K562 (cell line): ENCODE results near the gene DPY30. TPM values are rescaled to one million over a fixed set of nuclear protein-coding genes. Genes with fewer than 3 reads are reported as not detected.

Experiments
- CEBPG ChIP-seq, 3 experiments: fragments of 200-800 bp in 1 of 3; sonication (Bioruptor generic) in 1 of 3; sonication (generic) in 1 of 3; formaldehyde crosslinking in 1 of 3; IDR thresholded peaks in 2 of 3; conservative IDR thresholded peaks in 1 of 3; 2 replicates each; pipeline versions ENCODE4 v1.6.1 to v1.8.0; 2016 to 2022; ENCODE audit warnings: missing compliant biosample characterization in 2 of 3, missing genetic modification characterization in 2 of 3, mild to moderate bottlenecking in 1 of 3, missing genetic modification reagents in 1 of 3
- ESRRA ChIP-seq: fragments of 450-650 bp; IDR thresholded peaks from 2 replicates; pipeline ENCODE4 v1.6.1; 2014; ENCODE audit warnings: low read depth, mild to moderate bottlenecking, moderate library complexity, borderline replicate concordance
- FOXA1 ChIP-seq: fragments of 450-650 bp; IDR thresholded peaks from 2 replicates; pipeline ENCODE4 v1.6.1; 2016; ENCODE audit warnings: mild to moderate bottlenecking, borderline replicate concordance
- HDAC6 ChIP-seq: IDR thresholded peaks from 2 replicates; pipeline ENCODE4 v1.6.1; 2012; ENCODE audit warnings: low read depth, mild to moderate bottlenecking, control low read depth, inconsistent platforms, low read length, moderate library complexity
- HOXB6 ChIP-seq: fragments of 250-450 bp; sonication (Bioruptor Pico); IDR thresholded peaks from 2 replicates; pipeline ENCODE4 v1.5.1; 2022; ENCODE audit warnings: mild to moderate bottlenecking, borderline replicate concordance
- LEF1 ChIP-seq: fragments of 450-650 bp; IDR thresholded peaks from 2 replicates; pipeline ENCODE4 v1.6.1; 2016; ENCODE audit warnings: mild to moderate bottlenecking
- MTA2 ChIP-seq: fragments of 450-650 bp; IDR thresholded peaks from 2 replicates; pipeline ENCODE4 v1.6.1; 2016; ENCODE audit warnings: low read depth
- MTA3 ChIP-seq: fragments of 450-650 bp; formaldehyde crosslinking; IDR thresholded peaks from 2 replicates; pipeline ENCODE4 v1.6.1; 2017; ENCODE audit warnings: mild to moderate bottlenecking, borderline replicate concordance
- POLR2AphosphoS5 ChIP-seq: IDR thresholded peaks from 2 replicates; pipeline ENCODE4 v1.6.1; 2011; ENCODE audit warnings: mild to moderate bottlenecking, low read depth, low read length, moderate library complexity; ENCODE audit not compliant: control insufficient read depth, insufficient read depth
- PRMT5 ChIP-seq: sonication (generic); formaldehyde crosslinking; IDR thresholded peaks from 2 replicates; pipeline ENCODE4 v1.5.0; 2020; ENCODE audit warnings: missing genetic modification reagents
- RBM34 ChIP-seq: fragments of 200-400 bp; formaldehyde crosslinking; IDR thresholded peaks from 2 replicates; pipeline ENCODE4 v1.6.1; 2018; ENCODE audit warnings: low read length, borderline replicate concordance; ENCODE audit not compliant: insufficient read depth
- RFX7 ChIP-seq: fragments of 250-450 bp; sonication (Bioruptor Pico); IDR thresholded peaks from 2 replicates; pipeline ENCODE4 v1.5.1; 2021; ENCODE audit warnings: mild to moderate bottlenecking
- SIN3A ChIP-seq, 2 experiments: fragments of 150-350 bp in 1 of 2; IDR thresholded peaks; 2 replicates each; pipeline ENCODE4 v1.6.1; 2011 to 2016; ENCODE audit warnings: borderline replicate concordance in 2 of 2, low read depth in 2 of 2, low read length in 2 of 2, mild to moderate bottlenecking in 2 of 2, moderate library complexity in 2 of 2; ENCODE audit not compliant: control insufficient read depth in 1 of 2
- SRSF1 ChIP-seq: fragments of 200-400 bp; formaldehyde crosslinking; IDR thresholded peaks from 2 replicates; pipeline ENCODE4 v1.6.1; 2017; ENCODE audit warnings: mild to moderate bottlenecking, low read depth, low read length, moderate library complexity
- ZEB2 ChIP-seq: fragments of 450-650 bp; IDR thresholded peaks from 2 replicates; pipeline ENCODE4 v1.6.1; 2016
- ZNF184 ChIP-seq: sonication (generic); formaldehyde crosslinking; IDR thresholded peaks from 2 replicates; pipeline ENCODE4 v1.5.0; 2020; ENCODE audit warnings: missing genetic modification reagents
- ZNF586 ChIP-seq: fragments of 450-650 bp; formaldehyde crosslinking; conservative IDR thresholded peaks from 2 replicates; pipeline ENCODE4 v1.4.0; 2020; ENCODE audit warnings: mild to moderate bottlenecking, moderate library complexity
- polyA plus RNA-seq, 8 experiments: library from polyadenylated mRNA; depleted of rRNA in 4 of 8; stranded (reverse) in 5 of 8; unstranded in 3 of 8; fragments of >200 nt; fragmentation: Nextera tagmentation in 2 of 8; fragmentation: Illumina TruSeq in 1 of 8; extraction: Ambion mirVana in 2 of 8; extraction: Trizol in 1 of 8; gene quantifications; 2 replicates each; pipeline versions ENCODE4 v1.2.1 to v1.2.3, GENCODE V29; 2011 to 2014; ENCODE audit warnings: inconsistent platforms in 1 of 8, missing spikeins in 1 of 8
- total RNA-seq, 7 experiments: library from RNA; depleted of rRNA in 6 of 7; stranded (reverse); fragments of >200 nt in 6 of 7; fragmentation: Illumina TruSeq in 2 of 7; extraction: Trizol in 2 of 7; gene quantifications; 2 replicates each; pipeline versions ENCODE4 v1.2.1 to v1.2.3, GENCODE V29; 2011 to 2021; ENCODE audit warnings: low replicate concordance in 1 of 7
- TF ChIP-seq, protein P1 (sequence below), 2 experiments: fragments of 450-650 bp; IDR thresholded peaks; 2 replicates each; pipeline ENCODE4 v1.6.1; 2016
- TF ChIP-seq, protein P2 (sequence below): fragments of 450-650 bp; formaldehyde crosslinking; conservative IDR thresholded peaks from 2 replicates; pipeline ENCODE4 v1.4.0; 2022; ENCODE audit warnings: mild to moderate bottlenecking, missing genetic modification characterization
- TF ChIP-seq, protein P3 (sequence below): fragments of 250-450 bp; sonication (Bioruptor Pico); IDR thresholded peaks from 2 replicates; pipeline ENCODE4 v1.8.0; 2021; ENCODE audit warnings: mild to moderate bottlenecking, moderate library complexity
- TF ChIP-seq, protein P4 (sequence below): IDR thresholded peaks from 2 replicates; pipeline ENCODE4 v1.6.1; 2016; ENCODE audit warnings: missing genetic modification characterization, missing compliant biosample characterization

DPY30 gene
- total and polyA plus RNA-seq, 9 of the 15 experiments (the other 6 are each of a cell fraction or from before 2014, with no cell fraction given) = 64.6 to 402 (median 116) TPM

DNA sequence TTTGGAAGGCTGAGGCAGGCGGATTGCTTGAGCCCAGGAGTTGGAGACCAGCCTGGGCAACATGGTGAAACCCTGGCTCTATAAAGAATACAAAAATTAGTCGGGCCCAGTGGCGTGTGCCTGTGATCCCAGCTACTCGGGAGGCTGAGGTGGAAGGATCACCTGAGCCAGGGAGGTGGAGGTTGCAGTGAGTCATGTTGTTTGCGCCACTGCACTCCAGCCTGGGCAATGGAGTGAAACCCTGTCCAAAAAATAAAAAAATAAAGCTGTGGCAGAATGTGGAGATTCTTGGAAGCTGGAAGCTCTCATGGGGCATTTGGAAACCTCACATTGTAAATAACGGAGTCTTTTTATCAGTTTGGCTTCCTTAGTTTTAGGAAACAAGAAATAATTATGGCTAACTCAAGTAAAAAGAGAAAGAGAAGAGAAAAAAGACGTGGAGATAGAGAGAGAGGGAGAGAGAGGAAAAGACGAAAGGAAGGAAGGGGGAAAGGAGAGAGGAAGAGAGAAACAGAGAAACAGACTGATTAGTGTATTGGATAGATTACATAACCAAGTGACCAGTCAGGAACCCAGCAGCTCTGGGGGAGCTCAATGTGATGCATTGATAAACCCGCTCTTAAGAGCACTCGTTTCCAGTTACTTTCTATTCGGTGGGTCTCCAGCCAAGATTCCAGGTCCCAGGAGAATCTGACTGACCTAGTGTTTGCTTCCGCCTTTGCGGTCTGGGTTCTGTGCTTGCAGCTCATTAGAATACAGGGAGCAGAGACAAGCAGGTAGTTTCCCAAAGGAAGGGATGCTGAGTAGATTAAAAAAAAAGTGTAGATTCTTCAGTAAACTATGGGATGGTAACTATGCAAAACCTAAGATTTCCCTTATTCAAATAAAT, 22.6 kb upstream of the DPY30 start (continued):
- TF ChIP-seq ZNF184 (CRISPR knock-in tag) (no peak), POLR2AphosphoS5 (peak; percentile 28; the same call in 1 of the 2 replicates), HOXB6 (CRISPR knock-in tag) (no peak), SRSF1 (no peak), LEF1 (0 out of 2 replicates have a peak, but pooled peaks have one; percentile 23), MTA3 (no peak), HDAC6 (no peak), FOXA1 (no peak), ZNF586 (CRISPR knock-in tag) (no peak), ESRRA (peak; percentile 27; the same call in 1 of the 2 replicates), CEBPG (CRISPR knock-in tag; IDR thresholded peaks at IDR 0.05) (0 out of 2 replicates have a peak, but pooled peaks have one; percentile 22), CEBPG (tag; conservative IDR thresholded peaks at IDR 0.05 in 1 of 2, IDR thresholded peaks at IDR 0.05 in 1 of 2) (no peak), RFX7 (no peak), PRMT5 (CRISPR knock-in tag) (no peak), SIN3A (IDR thresholded peaks at IDR 0.05; ENCODE audit: borderline replicate concordance in 2 of 2, control insufficient read depth in 1 of 2, low read depth in 2 of 2, low read length in 2 of 2) (no peak), RBM34 (no peak), ZEB2 (no peak), MTA2 (peak; percentile 30; the same call in 1 of the 2 replicates)
- TF ChIP-seq, protein P1, sequence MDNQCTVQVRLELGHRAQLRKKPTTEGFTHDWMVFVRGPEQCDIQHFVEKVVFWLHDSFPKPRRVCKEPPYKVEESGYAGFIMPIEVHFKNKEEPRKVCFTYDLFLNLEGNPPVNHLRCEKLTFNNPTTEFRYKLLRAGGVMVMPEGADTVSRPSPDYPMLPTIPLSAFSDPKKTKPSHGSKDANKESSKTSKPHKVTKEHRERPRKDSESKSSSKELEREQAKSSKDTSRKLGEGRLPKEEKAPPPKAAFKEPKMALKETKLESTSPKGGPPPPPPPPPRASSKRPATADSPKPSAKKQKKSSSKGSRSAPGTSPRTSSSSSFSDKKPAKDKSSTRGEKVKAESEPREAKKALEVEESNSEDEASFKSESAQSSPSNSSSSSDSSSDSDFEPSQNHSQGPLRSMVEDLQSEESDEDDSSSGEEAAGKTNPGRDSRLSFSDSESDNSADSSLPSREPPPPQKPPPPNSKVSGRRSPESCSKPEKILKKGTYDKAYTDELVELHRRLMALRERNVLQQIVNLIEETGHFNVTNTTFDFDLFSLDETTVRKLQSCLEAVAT (IDR thresholded peaks at IDR 0.05) = peak in 1 of 2 experiments; percentile 76; a peak in 1 of 4 replicates
- TF ChIP-seq, protein P2, sequence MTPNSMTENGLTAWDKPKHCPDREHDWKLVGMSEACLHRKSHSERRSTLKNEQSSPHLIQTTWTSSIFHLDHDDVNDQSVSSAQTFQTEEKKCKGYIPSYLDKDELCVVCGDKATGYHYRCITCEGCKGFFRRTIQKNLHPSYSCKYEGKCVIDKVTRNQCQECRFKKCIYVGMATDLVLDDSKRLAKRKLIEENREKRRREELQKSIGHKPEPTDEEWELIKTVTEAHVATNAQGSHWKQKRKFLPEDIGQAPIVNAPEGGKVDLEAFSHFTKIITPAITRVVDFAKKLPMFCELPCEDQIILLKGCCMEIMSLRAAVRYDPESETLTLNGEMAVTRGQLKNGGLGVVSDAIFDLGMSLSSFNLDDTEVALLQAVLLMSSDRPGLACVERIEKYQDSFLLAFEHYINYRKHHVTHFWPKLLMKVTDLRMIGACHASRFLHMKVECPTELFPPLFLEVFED (CRISPR knock-in tag) = 0 out of 2 replicates have a peak, but pooled peaks have one; percentile 20
- TF ChIP-seq, protein P3, sequence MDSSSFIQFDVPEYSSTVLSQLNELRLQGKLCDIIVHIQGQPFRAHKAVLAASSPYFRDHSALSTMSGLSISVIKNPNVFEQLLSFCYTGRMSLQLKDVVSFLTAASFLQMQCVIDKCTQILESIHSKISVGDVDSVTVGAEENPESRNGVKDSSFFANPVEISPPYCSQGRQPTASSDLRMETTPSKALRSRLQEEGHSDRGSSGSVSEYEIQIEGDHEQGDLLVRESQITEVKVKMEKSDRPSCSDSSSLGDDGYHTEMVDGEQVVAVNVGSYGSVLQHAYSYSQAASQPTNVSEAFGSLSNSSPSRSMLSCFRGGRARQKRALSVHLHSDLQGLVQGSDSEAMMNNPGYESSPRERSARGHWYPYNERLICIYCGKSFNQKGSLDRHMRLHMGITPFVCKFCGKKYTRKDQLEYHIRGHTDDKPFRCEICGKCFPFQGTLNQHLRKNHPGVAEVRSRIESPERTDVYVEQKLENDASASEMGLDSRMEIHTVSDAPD (CRISPR knock-in tag) = no peak
- TF ChIP-seq, protein P4, sequence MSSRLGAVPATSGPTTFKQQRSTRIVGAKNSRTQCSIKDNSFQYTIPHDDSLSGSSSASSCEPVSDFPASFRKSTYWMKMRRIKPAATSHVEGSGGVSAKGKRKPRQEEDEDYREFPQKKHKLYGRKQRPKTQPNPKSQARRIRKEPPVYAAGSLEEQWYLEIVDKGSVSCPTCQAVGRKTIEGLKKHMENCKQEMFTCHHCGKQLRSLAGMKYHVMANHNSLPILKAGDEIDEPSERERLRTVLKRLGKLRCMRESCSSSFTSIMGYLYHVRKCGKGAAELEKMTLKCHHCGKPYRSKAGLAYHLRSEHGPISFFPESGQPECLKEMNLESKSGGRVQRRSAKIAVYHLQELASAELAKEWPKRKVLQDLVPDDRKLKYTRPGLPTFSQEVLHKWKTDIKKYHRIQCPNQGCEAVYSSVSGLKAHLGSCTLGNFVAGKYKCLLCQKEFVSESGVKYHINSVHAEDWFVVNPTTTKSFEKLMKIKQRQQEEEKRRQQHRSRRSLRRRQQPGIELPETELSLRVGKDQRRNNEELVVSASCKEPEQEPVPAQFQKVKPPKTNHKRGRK (tag) = peak; percentile 91
